ENCODE measurements around the gene LENG9.

- TF ChIP-seq, protein P1, sequence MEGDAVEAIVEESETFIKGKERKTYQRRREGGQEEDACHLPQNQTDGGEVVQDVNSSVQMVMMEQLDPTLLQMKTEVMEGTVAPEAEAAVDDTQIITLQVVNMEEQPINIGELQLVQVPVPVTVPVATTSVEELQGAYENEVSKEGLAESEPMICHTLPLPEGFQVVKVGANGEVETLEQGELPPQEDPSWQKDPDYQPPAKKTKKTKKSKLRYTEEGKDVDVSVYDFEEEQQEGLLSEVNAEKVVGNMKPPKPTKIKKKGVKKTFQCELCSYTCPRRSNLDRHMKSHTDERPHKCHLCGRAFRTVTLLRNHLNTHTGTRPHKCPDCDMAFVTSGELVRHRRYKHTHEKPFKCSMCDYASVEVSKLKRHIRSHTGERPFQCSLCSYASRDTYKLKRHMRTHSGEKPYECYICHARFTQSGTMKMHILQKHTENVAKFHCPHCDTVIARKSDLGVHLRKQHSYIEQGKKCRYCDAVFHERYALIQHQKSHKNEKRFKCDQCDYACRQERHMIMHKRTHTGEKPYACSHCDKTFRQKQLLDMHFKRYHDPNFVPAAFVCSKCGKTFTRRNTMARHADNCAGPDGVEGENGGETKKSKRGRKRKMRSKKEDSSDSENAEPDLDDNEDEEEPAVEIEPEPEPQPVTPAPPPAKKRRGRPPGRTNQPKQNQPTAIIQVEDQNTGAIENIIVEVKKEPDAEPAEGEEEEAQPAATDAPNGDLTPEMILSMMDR (IDR thresholded peaks at IDR 0.05; ENCODE audit: low read depth, low read length) = no peak
- no peak for TF ChIP-seq POLR2A (IDR thresholded peaks at IDR 0.05; ENCODE audit: extremely low read depth, insufficient read length)
These were observed 38.8 kb downstream of the LENG9 start for GRCh38 chr19:54424660-54425381.

Measured in NB4 (cell line).